Activated CD4-positive, CD25-positive, alpha-beta regulatory T cell (primary cell): ENCODE measurements around the gene PSMG2.

ENCODE experiments used
- DNase-seq, 4 experiments: peaks; one replicate each; lab custom pipeline; 2025; lab: John Stamatoyannopoulos, UW

PSMG2 gene

DNA sequence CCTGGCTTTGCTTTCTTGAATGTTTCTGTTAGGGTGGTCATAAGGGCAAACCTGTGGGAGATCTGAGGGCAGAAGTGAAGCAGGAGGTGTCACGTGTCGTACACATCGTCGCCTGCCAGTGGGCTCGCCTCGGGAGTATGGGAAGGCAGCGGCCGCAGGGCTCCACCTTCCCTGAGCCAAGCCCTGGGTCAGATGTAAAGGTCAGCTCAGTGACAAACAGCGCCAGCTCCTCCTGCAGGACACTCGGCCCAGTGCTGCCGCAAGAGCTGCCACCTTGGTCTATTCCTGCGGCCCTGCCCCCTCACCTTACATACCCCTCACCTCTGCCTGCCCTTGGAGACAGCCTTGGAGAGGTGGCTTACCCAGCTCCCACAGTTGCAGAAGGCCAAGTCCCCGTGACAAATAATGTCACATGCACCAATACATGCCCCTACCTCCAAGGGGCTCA, 64.2 kb downstream of the PSMG2 start:
- DNase-seq, result no peak

DNA sequence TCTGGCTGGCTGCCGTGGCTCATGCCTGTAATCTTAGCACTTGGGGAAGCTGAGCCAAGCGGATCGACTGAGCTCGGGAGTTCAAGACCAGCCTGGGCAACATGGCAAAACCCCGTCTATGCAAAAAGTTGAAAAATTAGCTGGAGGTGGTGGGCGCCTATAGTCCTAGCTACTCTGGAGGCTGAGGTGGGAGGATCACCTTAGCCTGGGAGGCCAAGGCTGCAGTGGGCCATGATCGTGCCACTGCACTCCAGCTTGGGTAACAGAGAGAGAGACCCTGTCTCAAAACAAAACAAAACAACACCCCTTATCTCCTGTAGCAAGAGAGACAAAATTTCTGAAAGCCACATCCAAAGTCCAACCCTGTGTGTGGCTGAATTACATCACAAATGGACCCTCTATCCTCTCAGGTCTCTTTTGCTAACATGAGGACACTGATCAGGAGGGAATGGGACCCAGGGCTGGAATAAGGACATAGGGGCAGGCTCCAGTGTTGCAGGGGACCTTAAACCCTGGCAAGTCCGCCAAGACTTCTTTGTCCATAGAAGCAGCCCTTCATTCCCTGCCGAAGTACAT, 64.8 kb downstream of the PSMG2 start:
- DNase-seq, result no peak

DNA sequence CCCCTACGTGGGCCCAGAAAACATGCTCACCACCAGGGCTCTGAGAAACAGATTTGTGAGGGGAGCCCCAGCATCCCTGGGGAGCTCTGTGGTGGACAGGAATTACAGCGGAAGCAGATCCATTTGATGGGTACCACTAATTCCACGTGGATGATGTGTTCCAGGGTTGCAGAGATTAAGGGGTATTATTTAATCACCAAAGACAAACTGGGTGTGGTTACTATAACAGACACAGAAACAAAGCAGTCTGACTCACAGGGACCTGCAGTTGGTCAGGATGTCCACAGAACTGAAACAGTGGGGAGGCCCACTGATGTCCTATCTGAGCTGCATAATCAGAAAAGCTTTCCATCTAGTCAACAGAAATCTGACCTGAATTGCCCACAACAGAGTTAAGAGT, 65.8 kb downstream of the PSMG2 start:
- no peak for DNase-seq

DNA sequence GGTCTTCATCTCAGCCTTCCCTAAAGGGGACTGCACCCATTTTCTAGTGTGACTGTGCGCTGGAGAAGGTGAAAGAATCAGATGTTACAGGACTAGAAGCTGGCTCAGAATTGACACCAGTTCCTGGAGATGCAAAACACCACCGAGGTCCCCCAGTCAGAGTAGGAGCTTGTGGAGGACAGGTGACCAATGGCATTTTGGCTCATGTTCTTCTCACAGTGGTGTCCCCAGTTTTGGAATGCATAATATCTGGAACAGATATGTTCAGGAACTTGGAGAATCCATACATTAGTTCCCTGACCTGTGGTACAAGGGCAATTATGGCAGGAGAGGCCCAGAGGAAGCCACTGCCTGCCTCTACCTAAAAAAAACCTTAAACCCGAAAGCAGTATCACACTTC, 66.3 kb downstream of the PSMG2 start:
- DNase-seq, result no peak

DNA sequence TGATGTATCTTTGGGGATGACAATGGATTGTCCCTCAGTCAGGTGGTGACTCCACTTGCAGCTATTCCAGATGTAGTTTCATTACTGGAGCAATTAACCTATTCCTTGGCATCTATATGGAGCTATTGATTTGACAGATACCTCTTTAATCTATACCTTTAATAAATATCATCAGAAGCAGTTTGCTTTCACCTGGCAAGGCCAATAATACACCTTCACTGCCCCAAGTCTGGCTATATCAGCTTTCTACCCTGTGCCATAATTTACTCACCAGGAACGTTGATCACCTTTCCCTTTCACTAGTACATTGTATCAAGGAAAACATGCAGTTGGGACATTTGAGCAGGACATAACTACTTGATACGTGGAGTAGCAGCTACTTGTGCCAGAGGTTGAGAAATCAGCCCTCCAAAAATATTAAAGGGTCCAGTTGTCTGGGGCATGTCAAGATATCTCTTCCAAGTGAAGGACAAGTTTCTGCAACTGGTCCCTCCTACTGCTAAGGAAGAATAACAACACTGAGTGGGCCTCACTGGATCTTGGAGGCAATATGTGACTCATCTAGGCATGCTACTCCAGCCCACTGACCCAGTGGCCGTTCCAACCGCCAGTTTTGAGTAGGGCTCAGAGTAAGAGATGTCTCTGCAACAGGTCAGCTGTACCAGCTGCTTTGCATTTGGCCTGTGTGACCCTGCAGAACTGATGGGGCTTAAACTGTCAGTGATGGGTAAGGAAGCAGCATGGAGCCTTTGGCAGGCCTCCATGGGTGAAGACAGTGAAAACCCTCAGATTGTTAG, 67.0 kb downstream of the PSMG2 start:
- no peak for DNase-seq

DNA sequence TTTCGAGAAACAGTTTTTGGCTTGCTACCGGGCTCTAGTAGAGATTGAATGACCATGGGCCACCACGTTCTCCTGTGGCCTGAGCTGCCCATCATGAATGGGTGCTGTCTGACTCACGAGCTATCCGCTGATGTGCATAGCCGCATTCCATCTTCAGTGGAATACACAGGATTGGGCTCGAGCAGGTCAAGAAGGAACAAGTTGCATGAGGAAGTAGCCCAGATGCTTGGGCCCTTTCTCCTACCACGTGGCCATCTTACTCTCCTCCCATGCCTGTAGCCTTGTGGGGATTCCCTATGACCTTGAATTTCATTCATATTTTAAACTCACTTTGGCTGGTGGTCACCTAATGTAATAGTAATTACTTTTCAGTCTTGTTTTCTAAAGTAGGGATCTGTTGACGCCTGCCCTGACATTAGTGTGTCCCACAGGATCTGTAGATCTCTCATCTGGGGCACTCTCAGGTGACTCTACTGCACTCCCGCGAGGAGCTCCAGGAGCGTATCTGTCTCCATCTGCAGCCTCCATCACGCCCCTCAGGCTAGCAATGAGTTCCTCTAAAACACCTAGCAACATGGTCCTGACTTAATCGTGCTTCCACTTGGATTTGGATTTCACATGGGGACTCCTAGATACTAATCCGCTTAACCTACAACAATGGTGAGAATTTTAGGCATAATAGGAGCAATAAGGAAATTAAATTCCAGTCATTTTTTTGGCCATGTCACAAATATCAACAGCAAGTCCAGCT, 67.8 kb downstream of the PSMG2 start:
- no peak for DNase-seq

DNA sequence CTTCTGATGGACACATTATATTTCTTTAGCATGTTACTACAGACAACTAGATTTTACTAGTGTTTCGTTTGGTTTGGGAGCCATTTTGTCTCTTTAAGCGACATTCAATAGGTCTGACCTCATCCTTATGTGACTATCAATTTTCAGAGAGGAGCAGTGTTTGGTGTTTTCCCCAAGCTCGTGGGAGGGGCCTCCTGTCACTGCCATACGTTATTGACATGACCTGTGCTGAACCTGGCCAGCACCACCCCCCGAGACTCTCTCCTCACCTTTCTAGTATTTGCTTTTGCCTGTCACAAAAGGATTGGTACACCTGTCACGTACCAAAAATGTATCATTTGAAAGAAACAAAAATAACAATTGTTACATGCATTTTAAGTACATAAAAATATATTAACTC, 69.3 kb downstream of the PSMG2 start:
- no peak for DNase-seq

DNA sequence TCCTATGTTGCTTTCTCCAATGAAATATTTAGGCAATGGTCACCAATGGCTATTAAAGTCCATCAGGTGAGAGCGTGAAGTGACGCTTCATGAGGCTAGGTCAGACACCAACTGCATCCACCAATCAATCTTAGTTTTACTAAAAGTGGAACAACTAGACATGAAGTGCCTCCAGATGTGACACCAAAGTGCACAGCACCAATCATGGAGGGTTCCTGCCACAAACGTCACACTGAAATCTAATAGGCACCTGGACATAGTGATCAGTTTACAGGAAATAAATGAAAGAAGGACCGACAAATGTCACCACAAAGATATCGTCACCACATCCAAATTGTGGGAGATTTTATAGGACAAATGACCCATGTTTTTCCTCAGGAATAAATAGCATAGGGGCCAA, 70.5 kb downstream of the PSMG2 start:
- DNase-seq, result no peak

DNA sequence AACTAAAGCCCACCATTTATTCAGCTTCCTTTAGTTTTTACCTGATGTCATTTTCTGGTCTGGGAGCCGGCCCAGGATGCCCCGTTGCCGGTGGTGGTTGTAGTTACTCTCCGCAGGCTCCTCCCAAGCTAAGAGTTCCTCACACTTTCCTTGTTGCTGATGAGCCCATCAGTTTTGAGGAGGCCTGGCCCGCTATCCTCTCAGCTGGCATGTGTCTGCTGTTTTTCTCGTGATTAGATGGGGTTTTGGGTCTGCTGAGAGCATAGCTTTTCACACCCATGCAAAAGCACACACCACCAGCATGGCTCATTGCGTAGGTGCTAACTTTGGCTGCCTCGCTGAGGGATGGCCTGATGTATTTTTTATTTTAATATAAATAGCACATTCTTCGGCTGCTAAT, 72.1 kb downstream of the PSMG2 start:
- DNase-seq, result no peak
